IMR-90 (cell line): ENCODE data around the gene TRIO. TPM values are rescaled to one million over a fixed set of nuclear protein-coding genes. Genes with fewer than 3 reads are reported as not detected.
A peak's percentile ranks its signal among the peaks of the same experiment; 100 is the strongest.

ENCODE experiments used
- ATAC-seq: fragments of 200-7000 bp; cut with Tn5 transposase; 2 replicates; pipeline ENCODE4 v1.9.1; 2020; ENCODE audit warnings: low read depth, mild to moderate bottlenecking, moderate library complexity
- BruUV-seq: library from RNA; stranded (reverse); fragments of 400-500 nt; replicated peaks from 2 replicates; lab custom pipeline; 2021; lab: Mats Ljungman, UMichigan
- CTCF ChIA-PET: fragments of 300-600 bp; formaldehyde crosslinking; extraction: SDS; loops from one replicate; lab custom pipeline; 2021; ENCODE audit warnings: antibody characterized with exemption; lab: Yijun Ruan, JAX
- POLR2A ChIA-PET: fragments of 300-600 bp; sonication (Branson Sonifier 250); formaldehyde crosslinking; loops from one replicate; lab custom pipeline; 2022; ENCODE audit warnings: antibody characterized with exemption; ENCODE audit not compliant: unreplicated experiment; lab: Charles Lee
- DNase-seq: peaks from one replicate; pipeline ENCODE4 v3.0.0; 2013
- H2AFZ ChIP-seq: replicated peaks from 2 replicates; pipeline ENCODE3; 2013; ENCODE audit warnings: low read length, mild to moderate bottlenecking; ENCODE audit not compliant: poor library complexity
- H2AK5ac ChIP-seq: 2 replicates; pipeline ENCODE4 v1.6.1; 2013; ENCODE audit warnings: low read depth, low read length, inconsistent platforms
- H2AK9ac ChIP-seq: replicated peaks from 2 replicates; pipeline ENCODE3; 2013; ENCODE audit warnings: mild to moderate bottlenecking, low read depth, low read length, moderate library complexity; ENCODE audit not compliant: poor library complexity
- H2BK120ac ChIP-seq: 2 replicates; pipeline ENCODE4 v1.6.1; 2013; ENCODE audit warnings: low read depth, low read length, inconsistent platforms
- H2BK15ac ChIP-seq: 3 replicates; pipeline ENCODE4 v1.6.1; 2013; ENCODE audit warnings: low read depth, low read length, inconsistent platforms
- H2BK20ac ChIP-seq: 2 replicates; pipeline ENCODE4 v1.6.1; 2013; ENCODE audit warnings: low read depth, mild to moderate bottlenecking, inconsistent platforms, low read length, moderate library complexity
- H2BK5ac ChIP-seq: 2 replicates; pipeline ENCODE4 v1.6.1; 2013; ENCODE audit warnings: mild to moderate bottlenecking, low read depth, low read length, inconsistent platforms; ENCODE audit not compliant: poor library complexity, severe bottlenecking
- H3K14ac ChIP-seq: replicated peaks from 2 replicates; pipeline ENCODE4 v1.6.1; 2013; ENCODE audit warnings: low read depth, low read length, inconsistent platforms
- H3K18ac ChIP-seq: 2 replicates; pipeline ENCODE4 v1.6.1; 2013; ENCODE audit warnings: low read depth, low read length, control low read depth
- H3K23ac ChIP-seq: 2 replicates; pipeline ENCODE4 v1.6.1; 2013; ENCODE audit warnings: low read depth, low read length, inconsistent platforms
- H3K27ac ChIP-seq: 2 replicates; pipeline ENCODE4 v1.5.1; 2013; ENCODE audit warnings: mild to moderate bottlenecking, control low read depth, low read length; ENCODE audit not compliant: insufficient read depth
- H3K27me3 ChIP-seq: 2 replicates; pipeline ENCODE4 v1.6.1; 2013; ENCODE audit warnings: low read length; ENCODE audit not compliant: control insufficient read depth, insufficient read depth
- H3K36me3 ChIP-seq: 2 replicates; pipeline ENCODE4 v1.6.1; 2013; ENCODE audit warnings: low read length, mixed read lengths; ENCODE audit not compliant: control insufficient read depth, insufficient read depth
- H3K4ac ChIP-seq: 2 replicates; pipeline ENCODE4 v1.6.1; 2013; ENCODE audit warnings: low read depth, low read length, inconsistent platforms
- H3K4me1 ChIP-seq: 2 replicates; pipeline ENCODE4 v1.6.1; 2013; ENCODE audit warnings: low read length, mixed read lengths; ENCODE audit not compliant: control insufficient read depth, insufficient read depth
- H3K4me2 ChIP-seq: 2 replicates; pipeline ENCODE4 v1.6.1; 2013; ENCODE audit warnings: low read depth, mild to moderate bottlenecking, control low read depth, low read length, moderate library complexity
- H3K4me3 ChIP-seq: 2 replicates; pipeline ENCODE4 v1.5.1; 2013; ENCODE audit warnings: low read depth, mild to moderate bottlenecking, control low read depth, low read length, moderate library complexity; ENCODE audit not compliant: insufficient read depth
- H3K56ac ChIP-seq: 2 replicates; pipeline ENCODE4 v1.6.1; 2013; ENCODE audit warnings: low read length, inconsistent platforms; ENCODE audit not compliant: insufficient read depth; ENCODE audit errors: extremely low read depth
- H3K79me1 ChIP-seq, 2 experiments: 2 replicates each; pipeline ENCODE4 v1.6.1; 2013; ENCODE audit warnings: low read length in 2 of 2, inconsistent platforms in 1 of 2, low read depth in 1 of 2
- H3K9ac ChIP-seq: 2 replicates; pipeline ENCODE4 v1.6.1; 2013; ENCODE audit warnings: low read depth, low read length, control low read depth
- H3K9me1 ChIP-seq: 2 replicates; pipeline ENCODE4 v1.6.1; 2013; ENCODE audit warnings: low read length, inconsistent platforms; ENCODE audit not compliant: insufficient read depth
- H3K9me3 ChIP-seq: 2 replicates; pipeline ENCODE4 v1.6.1; 2013; ENCODE audit warnings: low read length; ENCODE audit not compliant: control insufficient read depth, insufficient read depth
- H4K20me1 ChIP-seq: 2 replicates; pipeline ENCODE4 v1.6.1; 2013; ENCODE audit warnings: low read length, inconsistent platforms; ENCODE audit not compliant: insufficient read depth
- H4K5ac ChIP-seq: 2 replicates; pipeline ENCODE4 v1.6.1; 2013; ENCODE audit warnings: mild to moderate bottlenecking, low read depth, low read length, control low read depth
- H4K8ac ChIP-seq, 2 experiments: 2 replicates each; pipeline ENCODE4 v1.6.1; 2013; ENCODE audit warnings: low read depth in 2 of 2, low read length in 2 of 2, control low read depth in 1 of 2, inconsistent platforms in 1 of 2
- H4K91ac ChIP-seq: 2 replicates; pipeline ENCODE4 v1.6.1; 2013; ENCODE audit warnings: low read depth, low read length, inconsistent platforms; ENCODE audit not compliant: insufficient read depth
- FOS ChIP-seq: fragments of 150-350 bp; IDR thresholded peaks from 2 replicates; pipeline ENCODE4 v1.6.1; 2016; ENCODE audit warnings: low read depth, low read length
- RAD21 ChIP-seq: IDR thresholded peaks from 2 replicates; pipeline ENCODE4 v1.6.1; 2012; ENCODE audit warnings: low read length, improper control_type of control experiment
- SMC3 ChIP-seq: fragments of 150-350 bp; IDR thresholded peaks from 2 replicates; pipeline ENCODE4 v1.6.1; 2016; ENCODE audit warnings: low read depth, mild to moderate bottlenecking, antibody characterized with exemption, low read length, moderate library complexity
- WGBS, 2 experiments: methylation state at CpG; one replicate each; pipeline versions ENCODE4 v1.1.5 to v1.1.7; 2013; ENCODE audit warnings: missing lambda C conversion rate in 2 of 2; ENCODE audit not compliant: insufficient read length in 1 of 2; ENCODE audit errors: extremely low coverage in 2 of 2; 5-methylcytosine and 5-hydroxymethylcytosine counted together
- dilution Hi-C: fragments of 300-500 bp; cut with HindIII; formaldehyde crosslinking; loops from one replicate; pipeline ENCODE4 v1.14.3; 2018; ENCODE audit warnings: low sequenced_read_pairs; ENCODE audit not compliant: unreplicated experiment
- in situ Hi-C: fragments of 300-500 bp; cut with MboI; formaldehyde crosslinking; loops from 3 replicates; pipeline ENCODE4 v1.14.3; 2019; ENCODE audit warnings: low sequenced_read_pairs, inconsistent platforms, mixed read lengths
- intact Hi-C: fragments of 100-400 bp; cut with micrococcal nuclease; formaldehyde crosslinking; loops from 2 replicates; pipeline ENCODE4 v1.10.0; 2022
- polyA plus RNA-seq, 3 experiments: library from polyadenylated mRNA; depleted of rRNA; stranded (reverse); fragments of >200 nt; gene quantifications; 2 replicates each; pipeline ENCODE4 v1.2.3, GENCODE V29; 2012; ENCODE audit warnings: low replicate concordance in 1 of 3
- total RNA-seq: library from RNA; depleted of rRNA; stranded (reverse); fragments of >200 nt; gene quantifications from 2 replicates; pipeline ENCODE4 v1.2.3, GENCODE V29; 2012

TRIO gene
- total and polyA plus RNA-seq, 2 of the 4 experiments (the other 2 are of a cell fraction) = 206 to 522 TPM

- intact Hi-C loops = loop anchor here (5.0 kb wide), 3 partner anchors 34 to 204 kb away; no protein-coding TSS in a partner anchor
- Histone ChIP-seq H2AFZ (no peak overlapping the region), H2BK120ac (peak overlapping the region; percentile 96), H3K27me3 (no peaks in the 10 kb centered on the region), H2BK5ac (peak overlapping the region; percentile 99), H2BK20ac (peak overlapping the region; percentile 82), H2AK9ac (no peak overlapping the region), H3K9ac (peak overlapping the region; percentile 84; the same call in 1 of the 2 replicates), H3K14ac (peak overlapping the region; percentile 97), H3K23ac (peak overlapping the region; percentile 97), H3K4ac (peak overlapping the region; percentile 95), H4K91ac (peak overlapping the region; percentile 97), H3K9me1 (peaks cover 19% of the 10 kb centered on the region), H3K27ac (peak overlapping the region; percentile 99), H3K4me1 (peaks cover 28% of the 10 kb centered on the region), H3K56ac (peak overlapping the region; percentile 87), H3K4me2 (peak overlapping the region; percentile 83), H3K9me3 (no peaks in the 10 kb centered on the region), H2AK5ac (peak overlapping the region; percentile 78), H4K20me1 (peaks cover 64% of the 10 kb centered on the region), H4K8ac (peak overlapping the region; percentile 78 to 93), H3K79me1 (peaks cover 0 to 22% of the 10 kb centered on the region in 2 experiments; a peak in 2 of 4 replicates), H2BK15ac (peak overlapping the region; percentile 68; the same call in 1 of the 3 replicates), H3K36me3 (peaks cover 5% of the 10 kb centered on the region), H4K5ac (peak overlapping the region; percentile 93; the same call in 1 of the 2 replicates), H3K4me3 (no peak overlapping the region), H3K18ac (peak overlapping the region; percentile 96; the same call in 1 of the 2 replicates)
- no peak for DNase-seq
- no peak for ATAC-seq
- no TSS peak for BruUV-seq
- POLR2A ChIA-PET = interaction anchor here (0.8 kb wide), 1 partner anchor 35 kb away, joined by 3 read pairs; no protein-coding TSS in a partner anchor
- CTCF ChIA-PET = no interaction called here
- TF ChIP-seq SMC3 (no peak), RAD21 (no peak), FOS (no peak)
- in situ Hi-C loops = no loop called here
- dilution Hi-C loops = no loop called here
- no CpG with 5 or more reads among the region's 3 CpGs for WGBS, 2 experiments
These were observed 48.2 kb downstream of the TRIO start for GRCh38 chr5:14191325-14191724.
